GM21737 (cell line): ENCODE data around the gene CARD11.
A peak's percentile ranks its signal among the peaks of the same experiment; 100 is the strongest.

Experiments
- ATAC-seq: cut with Tn5 transposase; IDR thresholded peaks from one replicate; pipeline ENCODE4 v1.9.1; 2021; ENCODE audit warnings: mild to moderate bottlenecking, moderate library complexity; ENCODE audit not compliant: unreplicated experiment

The CARD11 gene

GRCh38 chr7:3043544-3044371, at the start of gene CARD11:
Gene CARD11 (minus strand): TSS chr7:3043867. CDS start chr7:2958506, 85,361 bp downstream.
- ATAC-seq: no peak

GRCh38 chr7:3092468-3092867, 48.8 kb upstream of the CARD11 start:
- peak; percentile 86 for ATAC-seq

- ATAC-seq: no peak
Observed at GRCh38 chr7:3091631-3092030, 48.0 kb upstream of the CARD11 start.

- ATAC-seq: no peak
Observed at GRCh38 chr7:3089493-3089892, 45.8 kb upstream of the CARD11 start.

GRCh38 chr7:3087243-3087755, 43.6 kb upstream of the CARD11 start:
- ATAC-seq: no peak

- no peak for ATAC-seq
Observed at GRCh38 chr7:3083350-3083749, 39.7 kb upstream of the CARD11 start.

GRCh38 chr7:3082831-3083230, 39.2 kb upstream of the CARD11 start:
- ATAC-seq: no peak

- ATAC-seq: no peak
Observed at GRCh38 chr7:3082386-3082785, 38.7 kb upstream of the CARD11 start.

- no peak for ATAC-seq
Observed at GRCh38 chr7:3080106-3080505, 36.4 kb upstream of the CARD11 start.

- no peak for ATAC-seq
Observed at GRCh38 chr7:3078514-3078913, 34.8 kb upstream of the CARD11 start.

- ATAC-seq: no peak
Observed at GRCh38 chr7:3076700-3077099, 33.0 kb upstream of the CARD11 start.

- ATAC-seq: no peak
Observed at GRCh38 chr7:3076163-3076562, 32.5 kb upstream of the CARD11 start.

- no peak for ATAC-seq
Observed at GRCh38 chr7:3075441-3075840, 31.8 kb upstream of the CARD11 start.

GRCh38 chr7:3074459-3074821, 30.8 kb upstream of the CARD11 start:
- no peak for ATAC-seq

GRCh38 chr7:3073763-3074458, 30.2 kb upstream of the CARD11 start:
- no peak for ATAC-seq

GRCh38 chr7:3070908-3071307, 27.2 kb upstream of the CARD11 start:
- no peak for ATAC-seq

GRCh38 chr7:3069771-3070449, 26.2 kb upstream of the CARD11 start:
- no peak for ATAC-seq

- ATAC-seq: no peak
Observed at GRCh38 chr7:3068530-3068929, 24.9 kb upstream of the CARD11 start.

GRCh38 chr7:3067606-3068380, 24.1 kb upstream of the CARD11 start:
- ATAC-seq: no peak

GRCh38 chr7:3067193-3067592, 23.5 kb upstream of the CARD11 start:
- ATAC-seq: no peak

- ATAC-seq: no peak
Observed at GRCh38 chr7:3066506-3066905, 22.8 kb upstream of the CARD11 start.
